Hepatocyte (in vitro differentiated cells): ENCODE measurements around the gene DNER.

Experiments
- EZH2 ChIP-seq: fragments of 200-600 bp; sonication (generic); IDR thresholded peaks from 2 replicates; pipeline ENCODE4 v1.6.1; 2016; ENCODE audit warnings: antibody characterized with exemption, mild to moderate bottlenecking, borderline replicate concordance
- EZH2phosphoT487 ChIP-seq: fragments of 200-600 bp; sonication (generic); IDR thresholded peaks from one replicate; pipeline ENCODE4 v1.6.1; 2018; ENCODE audit warnings: antibody characterized with exemption, mild to moderate bottlenecking, low read depth, moderate library complexity; ENCODE audit not compliant: unreplicated experiment, severe bottlenecking
- TF ChIP-seq, protein P1 (sequence below): fragments of 200-600 bp; sonication (generic); IDR thresholded peaks from 2 replicates; pipeline ENCODE4 v1.5.1; 2016; ENCODE audit warnings: antibody characterized with exemption, mild to moderate bottlenecking; ENCODE audit not compliant: poor library complexity

DNA sequence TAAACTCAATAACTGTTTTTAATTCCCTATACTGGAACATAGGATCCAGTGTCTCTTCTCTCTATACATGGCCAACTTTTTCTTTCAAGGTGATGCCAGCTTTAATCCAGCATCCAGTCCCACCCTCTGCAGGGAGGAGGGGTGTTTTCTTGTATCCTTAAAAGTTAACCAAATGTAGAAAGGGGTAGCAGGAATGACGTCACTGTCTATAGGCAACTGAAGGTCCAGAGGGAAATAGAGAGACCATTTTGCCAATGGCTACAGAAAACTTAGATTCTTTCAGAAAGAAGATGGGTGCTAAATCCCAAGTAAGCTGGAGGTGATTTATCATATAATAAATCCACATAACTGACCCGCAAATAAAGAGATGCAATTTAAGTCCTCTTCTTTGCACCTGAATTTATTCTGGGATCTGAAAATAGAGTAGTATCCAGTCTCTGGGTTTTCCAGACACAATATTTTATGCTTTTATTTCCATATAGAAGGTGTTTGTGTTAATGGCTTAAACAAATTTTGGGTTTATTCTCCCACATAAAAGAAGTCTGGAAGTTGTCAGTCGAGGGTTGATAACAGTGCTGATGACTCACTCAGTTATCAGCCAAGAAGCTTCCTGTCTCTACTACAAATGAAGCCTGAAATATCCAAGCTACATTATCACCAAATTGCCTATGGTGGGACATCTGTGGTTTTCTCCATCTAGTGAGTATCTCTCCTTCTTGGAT is 5.7 kb upstream of the DNER start:
- TF ChIP-seq, protein P1, sequence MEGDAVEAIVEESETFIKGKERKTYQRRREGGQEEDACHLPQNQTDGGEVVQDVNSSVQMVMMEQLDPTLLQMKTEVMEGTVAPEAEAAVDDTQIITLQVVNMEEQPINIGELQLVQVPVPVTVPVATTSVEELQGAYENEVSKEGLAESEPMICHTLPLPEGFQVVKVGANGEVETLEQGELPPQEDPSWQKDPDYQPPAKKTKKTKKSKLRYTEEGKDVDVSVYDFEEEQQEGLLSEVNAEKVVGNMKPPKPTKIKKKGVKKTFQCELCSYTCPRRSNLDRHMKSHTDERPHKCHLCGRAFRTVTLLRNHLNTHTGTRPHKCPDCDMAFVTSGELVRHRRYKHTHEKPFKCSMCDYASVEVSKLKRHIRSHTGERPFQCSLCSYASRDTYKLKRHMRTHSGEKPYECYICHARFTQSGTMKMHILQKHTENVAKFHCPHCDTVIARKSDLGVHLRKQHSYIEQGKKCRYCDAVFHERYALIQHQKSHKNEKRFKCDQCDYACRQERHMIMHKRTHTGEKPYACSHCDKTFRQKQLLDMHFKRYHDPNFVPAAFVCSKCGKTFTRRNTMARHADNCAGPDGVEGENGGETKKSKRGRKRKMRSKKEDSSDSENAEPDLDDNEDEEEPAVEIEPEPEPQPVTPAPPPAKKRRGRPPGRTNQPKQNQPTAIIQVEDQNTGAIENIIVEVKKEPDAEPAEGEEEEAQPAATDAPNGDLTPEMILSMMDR, result no peak
- no peak for TF ChIP-seq EZH2phosphoT487
- TF ChIP-seq EZH2, result no peak
